GM21526 (cell line): ENCODE results near the gene GBX1.

Source experiments
- ATAC-seq: cut with Tn5 transposase; IDR thresholded peaks from one replicate; pipeline ENCODE4 v1.9.1; 2021; ENCODE audit warnings: moderate library complexity; ENCODE audit not compliant: unreplicated experiment, low FRiP score

Gene GBX1

GRCh38 chr7:151174246-151175046 lies 7.0 kb upstream of the GBX1 start:
- no peak for ATAC-seq

- no peak for ATAC-seq
These were observed 6.1 kb upstream of the GBX1 start for GRCh38 chr7:151173386-151174245.

- no peak for ATAC-seq
These were observed 5.0 kb upstream of the GBX1 start for GRCh38 chr7:151172273-151173141.

- no peak for ATAC-seq
These were observed 1.3 kb upstream of the GBX1 start for GRCh38 chr7:151168787-151169162.

- peak; percentile 47 for ATAC-seq
These were observed 701 bp upstream of the GBX1 start for GRCh38 chr7:151168003-151168786.

- ATAC-seq = no peak
These were observed 781 bp downstream of the GBX1 start for GRCh38 chr7:151166629-151167196.

GRCh38 chr7:151161757-151162156 lies 5.7 kb downstream of the GBX1 start:
- ATAC-seq = no peak

GRCh38 chr7:151157645-151158329 lies 9.7 kb downstream of the GBX1 start:
- no peak for ATAC-seq

- ATAC-seq = no peak
These were observed 14.6 kb downstream of the GBX1 start for GRCh38 chr7:151152643-151153513.

GRCh38 chr7:151150388-151150787 lies 17.1 kb downstream of the GBX1 start:
- ATAC-seq = no peak

GRCh38 chr7:151148319-151149259 lies 18.9 kb downstream of the GBX1 start:
- no peak for ATAC-seq

GRCh38 chr7:151146761-151147160 lies 20.7 kb downstream of the GBX1 start:
- no peak for ATAC-seq

- ATAC-seq = no peak
These were observed 23.1 kb downstream of the GBX1 start for GRCh38 chr7:151144387-151144786.

- no peak for ATAC-seq
These were observed 24.1 kb downstream of the GBX1 start for GRCh38 chr7:151143261-151144015.

GRCh38 chr7:151142686-151143040 lies 24.8 kb downstream of the GBX1 start:
- ATAC-seq = no peak

GRCh38 chr7:151141855-151142685 lies 25.4 kb downstream of the GBX1 start:
- no peak for ATAC-seq
